Testis (tissue), 2 donors: ENCODE measurements around the gene GPR108.

Source experiments
- POLR2A ChIP-seq: fragments of 450-650 bp; IDR thresholded peaks from one replicate; pipeline ENCODE4 v1.6.1; 2017; ENCODE audit warnings: antibody characterized with exemption, mild to moderate bottlenecking, moderate library complexity
- TF ChIP-seq, protein P1 (sequence below), 3 experiments: fragments of 450-650 bp in 2 of 3; fragments of 200-600 bp in 1 of 3; sonication (generic) in 1 of 3; IDR thresholded peaks; one replicate each; pipeline ENCODE4 v1.5.1; 2016 to 2019; ENCODE audit warnings: antibody characterized with exemption in 3 of 3, mild to moderate bottlenecking in 2 of 3, moderate library complexity in 1 of 3

DNA sequence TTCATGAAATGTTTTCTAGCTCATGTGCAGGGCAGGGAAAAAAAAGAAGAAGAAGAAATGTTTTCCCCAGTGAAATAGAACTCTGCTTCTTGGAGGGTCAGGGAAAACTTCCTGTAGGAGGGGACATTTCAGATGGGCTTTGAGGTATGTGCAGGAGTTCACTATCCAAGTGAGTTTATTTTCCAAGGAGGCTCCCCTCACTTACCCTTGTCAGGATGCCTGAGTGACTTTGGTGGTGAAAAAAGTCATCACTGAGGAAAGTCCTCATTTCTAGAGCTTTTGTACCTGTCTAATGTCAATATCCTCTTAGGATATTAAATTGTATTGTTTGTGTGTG lies 16.3 kb downstream of the GPR108 start:
- TF ChIP-seq, protein P1, sequence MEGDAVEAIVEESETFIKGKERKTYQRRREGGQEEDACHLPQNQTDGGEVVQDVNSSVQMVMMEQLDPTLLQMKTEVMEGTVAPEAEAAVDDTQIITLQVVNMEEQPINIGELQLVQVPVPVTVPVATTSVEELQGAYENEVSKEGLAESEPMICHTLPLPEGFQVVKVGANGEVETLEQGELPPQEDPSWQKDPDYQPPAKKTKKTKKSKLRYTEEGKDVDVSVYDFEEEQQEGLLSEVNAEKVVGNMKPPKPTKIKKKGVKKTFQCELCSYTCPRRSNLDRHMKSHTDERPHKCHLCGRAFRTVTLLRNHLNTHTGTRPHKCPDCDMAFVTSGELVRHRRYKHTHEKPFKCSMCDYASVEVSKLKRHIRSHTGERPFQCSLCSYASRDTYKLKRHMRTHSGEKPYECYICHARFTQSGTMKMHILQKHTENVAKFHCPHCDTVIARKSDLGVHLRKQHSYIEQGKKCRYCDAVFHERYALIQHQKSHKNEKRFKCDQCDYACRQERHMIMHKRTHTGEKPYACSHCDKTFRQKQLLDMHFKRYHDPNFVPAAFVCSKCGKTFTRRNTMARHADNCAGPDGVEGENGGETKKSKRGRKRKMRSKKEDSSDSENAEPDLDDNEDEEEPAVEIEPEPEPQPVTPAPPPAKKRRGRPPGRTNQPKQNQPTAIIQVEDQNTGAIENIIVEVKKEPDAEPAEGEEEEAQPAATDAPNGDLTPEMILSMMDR (IDR thresholded peaks at IDR 0.05) = no peak
- no peak for TF ChIP-seq POLR2A
